Choroid plexus epithelial cell (primary cell): Measurements from ENCODE around the gene KDM4C.
A peak's percentile ranks its signal among the peaks of the same experiment; 100 is the strongest.

ENCODE experiments used
- DNase-seq: peaks from one replicate; pipeline ENCODE4 v3.0.0-alpha.2; 2010; ENCODE audit warnings: low read depth
- H3K4me3 ChIP-seq: 2 replicates; pipeline ENCODE4 v1.5.1; 2011; ENCODE audit warnings: low read depth, mild to moderate bottlenecking, control low read depth, low read length, moderate library complexity
- CTCF ChIP-seq: conservative IDR thresholded peaks from 2 replicates; pipeline ENCODE4 v1.5.1; 2011; ENCODE audit warnings: low read depth, mild to moderate bottlenecking, control low read depth, inconsistent platforms, low read length, moderate library complexity

The KDM4C gene

GRCh38 chr9:7097785-7098752 lies 340.3 kb downstream of the KDM4C start:
- DNase-seq: peak; percentile 15
- TF ChIP-seq CTCF: no peak
- H3K4me3 ChIP-seq: no peak overlapping the region

GRCh38 chr9:7103367-7103766 lies 345.6 kb downstream of the KDM4C start:
- H3K4me3 ChIP-seq: no peak overlapping the region
- TF ChIP-seq CTCF: no peak
- peak; percentile 54 for DNase-seq

GRCh38 chr9:7103771-7104170 lies 346.0 kb downstream of the KDM4C start:
- no peak overlapping the region for H3K4me3 ChIP-seq
- DNase-seq: peak; percentile 70
- no peak for TF ChIP-seq CTCF

- H3K4me3 ChIP-seq: no peak overlapping the region
- no peak for DNase-seq
- TF ChIP-seq CTCF: no peak
Measured at GRCh38 chr9:7104625-7105024, 346.9 kb downstream of the KDM4C start.

GRCh38 chr9:7105095-7105494 lies 347.3 kb downstream of the KDM4C start:
- no peak overlapping the region for H3K4me3 ChIP-seq
- no peak for DNase-seq
- no peak for TF ChIP-seq CTCF

- TF ChIP-seq CTCF: no peak
Measured at GRCh38 chr9:7108936-7109335, 351.2 kb downstream of the KDM4C start.

GRCh38 chr9:7111413-7111812 lies 353.6 kb downstream of the KDM4C start:
- DNase-seq: no peak
- no peak overlapping the region for H3K4me3 ChIP-seq
- no peak for TF ChIP-seq CTCF

More at GRCh38 chr9:7108936-7109335, 351.2 kb downstream of the KDM4C start:
- H3K4me3 ChIP-seq: no peak overlapping the region
- no peak for DNase-seq
